HG03520 (cell line): Measurements from ENCODE around the gene METRN.

Experiments used
- ATAC-seq: cut with Tn5 transposase; IDR thresholded peaks from one replicate; pipeline ENCODE4 v1.9.1; 2021; ENCODE audit warnings: mild to moderate bottlenecking, moderate library complexity; ENCODE audit not compliant: unreplicated experiment

The METRN gene

GRCh38 chr16:714558-715476, at the start of gene METRN:
TSS of gene METRN (plus strand) at chr16:715118. CDS start at chr16:715290, 172 bp downstream.
- peak; percentile 61 for ATAC-seq

- no peak for ATAC-seq
Measured at GRCh38 chr16:666572-666971, 48.3 kb upstream of the METRN start.

DNA sequence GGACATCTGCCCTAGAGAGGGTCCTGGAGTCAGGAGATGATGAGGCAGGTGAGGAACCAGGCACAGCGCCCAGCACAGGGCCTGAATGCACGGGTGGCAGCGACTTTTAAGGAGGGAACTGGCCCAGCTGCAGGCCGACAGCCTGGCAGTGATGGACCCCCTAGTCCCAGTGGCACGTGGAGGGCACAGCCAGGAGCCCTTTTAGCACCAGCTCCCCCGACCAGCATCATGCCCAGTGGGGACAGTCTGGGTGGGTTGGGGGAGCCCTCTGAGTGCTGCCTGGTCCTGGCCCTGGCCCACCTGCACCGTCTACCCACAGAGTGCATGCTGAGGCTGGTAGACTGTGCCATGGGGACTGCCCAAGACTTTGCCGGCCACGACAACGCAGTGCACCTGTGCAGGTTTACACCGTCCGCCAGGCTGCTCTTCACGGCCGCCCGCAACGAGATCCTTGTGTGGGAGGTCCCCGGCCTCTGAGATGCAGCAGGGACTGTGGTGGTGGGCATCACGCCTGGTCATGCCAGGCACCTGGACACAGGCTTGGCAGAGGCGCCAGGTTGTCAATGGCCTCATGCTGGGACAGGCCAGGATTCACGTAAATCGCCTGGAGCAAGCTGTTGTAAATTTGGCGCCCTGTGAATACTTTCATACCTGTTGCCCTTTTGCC, 47.7 kb upstream of the METRN start:
- ATAC-seq = no peak

GRCh38 chr16:667780-668518, 47.0 kb upstream of the METRN start, which contains the start of gene RHOT2:
TSS of gene RHOT2 (plus strand) at chr16:668132. CDS start at chr16:668200, 68 bp downstream.
- peak; percentile 82 for ATAC-seq

- no peak for ATAC-seq
Measured at GRCh38 chr16:668519-669171, 46.3 kb upstream of the METRN start.

GRCh38 chr16:669666-670065, 45.3 kb upstream of the METRN start:
- no peak for ATAC-seq

- ATAC-seq = no peak
Measured at GRCh38 chr16:670485-671352, 44.2 kb upstream of the METRN start.

GRCh38 chr16:671353-672131, 43.4 kb upstream of the METRN start:
- ATAC-seq = no peak

- ATAC-seq = no peak
Measured at GRCh38 chr16:672371-672770, 42.5 kb upstream of the METRN start.

GRCh38 chr16:672851-673250, 42.1 kb upstream of the METRN start:
- no peak for ATAC-seq

GRCh38 chr16:673399-673991, 41.4 kb upstream of the METRN start:
- no peak for ATAC-seq

GRCh38 chr16:674214-674881, 40.6 kb upstream of the METRN start:
- no peak for ATAC-seq

GRCh38 chr16:674968-675883, 39.7 kb upstream of the METRN start, which contains the start of gene RHBDL1:
TSS of gene RHBDL1 (plus strand) at chr16:675671. CDS start at chr16:675791, 120 bp downstream.
- ATAC-seq = no peak

GRCh38 chr16:675884-676564, 38.9 kb upstream of the METRN start:
- no peak for ATAC-seq

DNA sequence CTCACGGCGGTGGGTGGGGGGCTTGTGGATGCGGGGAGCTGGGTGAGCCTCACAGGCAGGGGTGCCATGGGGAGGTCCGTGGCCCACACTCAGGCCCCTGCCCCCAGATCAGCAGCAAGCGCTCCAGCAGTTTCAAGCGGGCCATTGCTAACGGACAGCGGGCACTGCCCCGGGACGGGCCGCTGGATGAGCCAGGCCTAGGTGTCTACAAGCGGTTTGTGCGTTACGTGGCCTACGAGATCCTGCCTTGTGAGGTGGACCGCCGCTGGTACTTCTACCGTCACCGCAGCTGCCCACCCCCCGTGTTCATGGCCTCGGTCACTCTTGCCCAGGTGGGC, 38.4 kb upstream of the METRN start:
- ATAC-seq = no peak

DNA sequence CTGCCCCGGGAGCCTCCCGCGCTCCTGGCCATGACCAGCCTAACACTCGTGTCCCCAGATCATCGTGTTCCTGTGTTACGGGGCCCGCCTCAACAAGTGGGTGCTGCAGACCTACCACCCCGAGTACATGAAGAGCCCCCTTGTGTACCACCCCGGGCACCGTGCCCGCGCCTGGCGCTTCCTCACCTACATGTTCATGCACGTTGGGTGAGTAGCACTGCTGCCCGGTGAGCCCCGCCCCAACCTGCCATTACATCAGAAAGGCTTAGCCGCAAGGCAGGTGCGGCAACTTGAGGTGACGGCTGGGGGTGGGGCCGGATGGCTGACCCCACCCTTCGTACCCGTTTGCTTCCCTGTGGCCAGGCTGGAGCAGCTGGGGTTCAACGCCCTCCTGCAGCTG, 38.0 kb upstream of the METRN start:
- no peak for ATAC-seq
